CD4-positive, alpha-beta T cell treated with Interferon gamma for 1 hour (primary cell): ENCODE results near the gene UCHL1.

ENCODE experiments used
- DNase-seq: peaks from one replicate; pipeline ENCODE4 v3.0.0-alpha.2; 2020

The UCHL1 gene

DNA sequence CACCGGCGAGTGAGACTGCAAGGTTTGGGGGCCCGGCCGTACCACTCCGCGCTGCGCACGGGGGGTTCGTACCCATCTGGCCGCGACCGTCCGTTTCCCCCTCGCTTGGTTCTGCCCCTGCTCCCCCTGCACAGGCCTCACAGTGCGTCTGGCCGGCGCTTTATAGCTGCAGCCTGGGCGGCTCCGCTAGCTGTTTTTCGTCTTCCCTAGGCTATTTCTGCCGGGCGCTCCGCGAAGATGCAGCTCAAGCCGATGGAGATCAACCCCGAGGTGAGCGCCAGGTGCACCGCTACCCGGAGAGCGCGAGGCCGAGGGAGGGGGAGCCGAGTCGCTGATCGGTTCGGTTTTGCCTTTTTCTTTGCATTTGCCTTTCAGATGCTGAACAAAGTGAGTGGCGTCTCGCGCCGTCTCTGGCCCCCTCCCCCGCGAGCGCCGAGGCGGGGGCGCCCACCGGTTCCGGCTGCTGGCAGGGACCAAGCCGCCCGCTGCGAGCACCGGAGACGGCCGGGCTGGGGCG, at the start of gene UCHL1:
TSS of gene UCHL1 (plus strand) at position 189 of the 517 bp plus-strand sequence. CDS start at position 238, 49 bp downstream.
- DNase-seq: no peak

DNA sequence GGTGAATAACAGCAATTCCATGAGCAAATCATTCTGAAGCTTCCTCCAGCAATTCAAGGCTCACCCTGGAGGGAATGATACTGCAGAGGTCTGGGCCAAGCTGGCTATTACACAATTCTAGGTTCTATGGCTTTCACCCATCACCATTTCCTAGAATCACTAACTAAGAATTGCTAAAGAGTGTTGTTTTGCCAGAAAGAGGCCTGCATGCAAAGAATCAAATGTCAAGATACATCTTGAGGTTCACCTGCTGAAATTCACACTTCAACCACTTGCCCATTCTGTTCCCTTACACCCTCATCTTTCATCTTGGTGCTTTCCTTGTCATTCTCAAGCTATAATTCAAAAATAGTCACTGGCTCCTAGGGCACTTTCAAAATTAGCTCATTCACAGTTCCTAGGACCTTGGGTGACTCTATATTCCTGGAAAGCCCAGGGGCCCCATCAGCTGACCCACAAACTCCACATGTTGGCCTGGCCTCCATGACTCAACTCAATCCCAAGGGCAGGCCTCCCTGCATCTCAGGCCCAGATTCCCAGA, 49.4 kb upstream of the UCHL1 start:
- no peak for DNase-seq

DNA sequence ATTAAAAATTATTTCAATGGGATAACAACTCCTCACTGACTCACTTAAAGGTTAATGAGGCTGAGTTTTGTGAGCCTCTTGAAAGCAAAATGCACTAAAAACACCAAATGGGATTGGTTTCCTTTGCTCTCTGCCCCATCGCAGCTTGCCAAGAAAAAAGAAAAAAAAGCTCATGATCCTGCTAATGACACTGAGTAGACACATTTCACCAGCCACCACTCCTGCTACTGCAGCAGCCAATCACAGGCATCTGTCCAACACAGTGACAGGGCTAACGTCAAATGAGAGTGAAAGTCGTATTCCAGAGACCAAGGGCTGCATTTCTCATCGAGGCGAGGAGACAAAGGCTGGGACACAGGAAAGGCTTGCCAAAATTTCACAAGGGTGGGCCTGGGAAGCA, 47.5 kb upstream of the UCHL1 start:
- DNase-seq: no peak

DNA sequence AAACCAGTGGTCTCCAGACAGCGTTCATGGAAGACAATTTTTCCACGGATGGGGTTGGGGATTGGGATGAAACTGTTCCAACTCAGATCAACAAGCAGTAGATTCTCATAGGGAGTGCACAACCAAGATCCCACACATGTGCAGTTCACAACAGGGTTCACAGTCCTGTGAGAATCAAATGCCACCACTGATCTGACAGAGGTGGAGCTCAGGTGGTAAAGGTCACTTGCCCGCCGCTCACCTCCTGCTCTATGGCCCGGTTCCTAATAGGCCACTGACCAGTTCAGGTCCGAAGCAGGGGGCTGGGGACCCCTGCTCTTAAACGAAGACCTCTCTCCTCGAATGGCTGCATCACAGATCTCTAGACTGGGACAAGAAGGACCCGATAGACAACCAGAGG, 46.8 kb upstream of the UCHL1 start:
- DNase-seq: no peak

DNA sequence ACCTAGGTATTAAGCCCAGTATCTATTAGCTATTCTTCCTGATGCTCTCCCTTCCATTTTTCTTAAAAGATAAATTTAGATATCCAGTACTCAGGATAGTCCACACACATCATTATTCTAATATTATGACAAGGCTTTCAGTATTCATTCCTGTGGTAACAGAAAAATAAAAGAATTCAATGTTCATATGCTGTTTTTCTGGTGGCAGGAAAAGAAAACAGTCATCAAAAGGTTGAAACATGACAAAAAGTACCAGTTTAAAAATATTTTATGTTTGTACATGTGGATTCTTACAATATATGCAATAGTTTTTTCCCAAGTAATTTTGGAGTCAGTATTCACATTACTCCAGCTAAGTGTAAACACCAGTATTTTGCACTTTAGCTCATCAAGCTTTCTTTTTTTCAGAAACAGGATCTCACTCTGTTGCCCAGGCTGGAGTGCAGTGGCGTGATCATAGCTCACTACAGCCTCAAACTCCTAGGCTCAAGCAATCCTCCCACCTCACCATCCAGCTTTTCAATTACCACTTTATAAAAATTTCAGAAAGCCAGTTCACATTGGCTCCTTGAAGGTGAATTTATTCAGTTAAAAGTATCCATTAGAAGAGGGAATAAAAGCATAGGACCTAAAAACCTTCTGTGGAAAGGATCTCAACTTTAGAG, 44.6 kb upstream of the UCHL1 start:
- no peak for DNase-seq

DNA sequence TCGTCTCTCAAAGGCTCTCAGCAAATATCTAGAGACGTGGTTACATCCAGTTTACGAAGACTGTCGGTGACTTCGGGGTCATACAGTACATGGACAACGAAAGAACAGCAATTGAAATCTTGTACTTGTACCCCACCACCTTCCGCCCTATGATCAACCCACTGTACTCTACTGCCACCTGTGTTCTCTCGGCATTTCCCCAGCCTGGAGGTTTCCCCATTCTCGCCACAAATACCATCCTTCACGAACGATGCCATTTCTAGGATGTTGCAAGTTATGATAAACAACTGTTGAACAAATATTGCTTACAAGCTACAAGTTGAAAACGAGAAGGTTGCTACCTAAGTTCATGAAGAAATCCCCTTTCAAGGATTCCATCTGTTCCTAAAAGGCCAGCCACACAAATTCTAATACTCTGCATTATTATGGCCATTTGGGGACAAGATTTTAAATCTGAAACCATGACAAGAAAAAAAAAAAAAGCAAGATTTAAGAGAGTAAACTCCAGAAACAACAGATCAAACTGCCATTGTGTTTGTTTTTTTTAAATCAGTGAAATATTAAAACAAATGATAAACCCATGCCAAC, 44.0 kb upstream of the UCHL1 start:
- no peak for DNase-seq

DNA sequence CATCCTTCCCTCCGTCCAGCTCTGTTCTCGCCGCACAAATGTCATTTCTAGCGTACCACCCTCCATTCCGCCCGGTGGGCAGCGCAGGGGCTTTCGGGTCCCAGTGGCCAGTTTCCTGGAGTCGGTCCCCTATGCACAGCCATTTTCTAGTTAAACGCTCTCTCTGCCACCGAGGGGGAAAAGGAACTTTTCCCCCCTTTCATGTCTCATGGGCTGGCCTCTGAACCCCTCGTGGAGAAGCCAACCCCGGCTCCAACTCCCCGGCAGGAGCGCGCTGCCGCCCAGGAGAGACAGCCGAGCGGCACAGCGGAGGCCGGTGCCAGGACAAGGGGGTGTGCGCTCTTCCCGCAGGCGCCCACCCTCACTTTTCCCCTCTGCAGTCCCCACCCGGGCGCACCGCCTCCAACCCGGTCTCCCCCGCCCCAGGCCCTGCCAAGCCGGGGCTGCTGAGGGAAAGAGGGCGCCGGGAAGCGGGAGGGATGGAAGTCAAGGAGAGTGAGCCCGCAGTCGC, 43.0 kb upstream of the UCHL1 start:
- DNase-seq: no peak

DNA sequence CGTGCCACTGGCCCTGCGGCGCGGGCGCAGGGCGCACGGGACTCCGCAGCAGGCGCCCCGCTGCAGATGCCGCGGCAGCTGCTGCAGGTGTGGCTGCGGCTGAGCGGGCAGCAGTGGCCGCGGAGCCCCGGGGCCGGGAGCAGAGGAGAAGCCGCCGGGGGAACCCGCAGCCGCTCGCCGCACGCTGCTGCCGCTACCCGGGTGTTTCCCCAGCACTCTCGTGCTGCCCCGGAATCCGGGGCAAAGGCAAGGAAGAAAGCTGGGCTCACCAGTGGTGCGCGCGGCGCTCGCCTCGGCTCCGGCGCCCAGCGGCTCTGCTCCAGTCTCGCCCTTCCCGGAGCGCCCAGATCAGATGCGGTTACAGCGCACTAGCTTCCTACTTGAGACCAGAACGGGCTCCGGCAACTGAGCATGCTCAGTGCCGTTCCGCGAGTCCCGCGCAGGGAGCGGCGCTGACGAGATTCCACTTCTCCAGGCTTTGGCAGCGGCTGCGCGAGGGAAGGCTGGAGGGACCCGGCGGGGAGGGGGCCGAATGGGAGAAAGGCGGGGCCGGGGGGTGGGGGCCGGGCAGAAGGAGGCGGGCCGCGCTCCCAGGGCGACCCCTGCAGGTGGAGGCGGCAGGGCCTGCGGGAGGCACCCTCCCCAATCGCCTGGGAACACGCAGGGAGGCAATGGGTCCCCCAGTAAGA, 42.4 kb upstream of the UCHL1 start, which contains the start of gene APBB2:
TSS of gene APBB2 (minus strand) at position 407 of the 689 bp plus-strand sequence. CDS start 181,288 bp downstream, outside the sequence.
- DNase-seq: peak; percentile 28

DNA sequence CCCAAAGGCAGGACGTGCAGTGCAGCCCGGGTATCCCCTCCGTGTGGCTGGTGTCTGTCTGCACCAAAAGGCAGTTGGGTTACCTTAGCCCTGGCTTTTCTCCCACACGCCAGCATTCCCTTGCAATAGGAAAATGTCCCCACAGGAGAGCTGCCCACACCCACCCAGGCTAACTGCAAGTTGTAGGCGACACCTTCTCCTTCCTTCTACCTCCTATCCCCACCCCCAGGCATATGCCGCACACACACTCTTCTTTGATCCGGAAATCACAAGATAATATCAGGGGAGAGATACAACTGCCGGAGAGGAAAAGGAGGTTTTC, 41.9 kb upstream of the UCHL1 start:
- no peak for DNase-seq

DNA sequence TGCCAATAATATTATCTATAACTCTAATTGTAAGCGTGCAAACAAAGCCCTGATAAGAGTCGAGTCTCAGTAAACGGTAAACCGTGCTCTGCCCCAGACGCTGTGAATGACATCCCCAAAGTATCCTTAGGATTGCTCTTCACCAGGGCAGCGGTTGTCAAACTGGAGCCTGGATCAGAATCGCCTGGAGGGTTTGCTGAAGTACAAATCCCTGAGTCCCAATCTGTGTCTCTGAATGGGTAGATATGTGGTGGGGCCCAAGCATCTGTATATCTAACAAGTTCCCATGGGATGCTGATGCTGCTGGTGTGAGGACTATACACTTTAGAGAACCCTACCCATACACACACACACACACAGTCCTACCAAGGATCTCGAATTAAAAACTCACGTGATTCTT, 41.6 kb upstream of the UCHL1 start:
- DNase-seq: no peak

DNA sequence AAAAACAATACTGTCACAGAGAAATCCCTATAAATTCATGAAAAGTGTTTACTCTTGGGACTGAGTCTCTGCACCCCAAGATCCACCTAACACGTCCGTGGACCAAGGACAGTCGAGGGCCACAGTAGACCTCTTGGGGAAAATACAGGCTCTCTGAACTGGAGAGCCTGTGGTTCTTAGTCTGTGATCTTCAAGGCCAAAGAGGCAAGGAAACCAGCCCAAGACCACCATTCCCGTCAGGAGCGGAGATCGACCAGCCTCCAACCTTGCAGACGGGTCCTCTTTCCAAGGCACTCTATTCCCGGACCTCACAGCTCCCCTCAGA, 40.8 kb upstream of the UCHL1 start:
- DNase-seq: no peak

DNA sequence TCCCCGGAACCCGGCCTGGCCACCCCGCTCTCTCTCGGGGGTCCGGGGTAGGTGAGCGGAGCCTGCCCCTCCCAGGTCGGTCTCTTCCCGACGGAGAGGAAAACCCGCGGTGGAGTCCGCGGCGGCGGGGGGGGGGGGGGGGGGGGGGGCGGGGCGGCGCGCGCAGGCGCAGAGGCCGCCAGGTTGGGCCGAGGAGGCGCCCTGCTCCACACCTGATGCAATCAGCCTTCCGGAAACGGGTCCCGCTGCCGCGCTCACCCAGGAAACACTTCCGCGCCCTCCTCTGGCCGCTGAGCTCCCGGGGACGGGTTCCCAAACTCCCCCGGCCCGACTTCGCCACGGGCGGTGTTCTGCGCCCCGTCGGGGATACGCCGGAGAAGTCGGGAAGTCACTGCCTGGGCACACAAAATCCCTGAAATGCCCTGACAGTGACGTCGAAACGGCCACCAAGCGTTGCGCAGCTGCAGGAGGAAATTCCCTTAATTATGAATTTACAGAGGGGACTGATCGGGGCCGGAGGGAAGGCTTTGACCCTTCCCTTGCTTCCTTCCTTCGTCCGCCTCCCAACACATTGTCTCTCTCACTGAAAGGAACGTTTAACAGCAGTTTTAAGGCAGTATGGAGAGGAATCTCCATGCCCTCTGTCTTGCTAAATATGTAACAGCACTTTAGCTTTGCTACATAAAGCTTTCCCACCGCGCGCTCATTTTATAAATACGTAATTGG, 40.3 kb upstream of the UCHL1 start:
- peak; percentile 19 for DNase-seq

DNA sequence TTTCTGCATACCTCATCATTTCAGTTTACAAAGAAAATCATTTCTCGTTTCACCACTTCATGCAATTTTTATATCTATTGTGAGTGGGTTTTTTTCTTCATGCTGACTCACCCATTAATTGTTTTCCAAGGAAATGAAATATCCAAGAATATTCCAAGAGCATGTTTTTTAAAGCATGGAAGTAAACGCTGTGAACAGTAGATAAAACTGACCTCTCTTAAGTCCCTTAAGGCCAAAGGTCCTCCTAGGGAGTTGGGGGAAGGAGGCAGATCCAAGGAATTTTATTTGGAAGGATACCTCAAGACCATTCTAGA, 39.8 kb upstream of the UCHL1 start:
- no peak for DNase-seq

DNA sequence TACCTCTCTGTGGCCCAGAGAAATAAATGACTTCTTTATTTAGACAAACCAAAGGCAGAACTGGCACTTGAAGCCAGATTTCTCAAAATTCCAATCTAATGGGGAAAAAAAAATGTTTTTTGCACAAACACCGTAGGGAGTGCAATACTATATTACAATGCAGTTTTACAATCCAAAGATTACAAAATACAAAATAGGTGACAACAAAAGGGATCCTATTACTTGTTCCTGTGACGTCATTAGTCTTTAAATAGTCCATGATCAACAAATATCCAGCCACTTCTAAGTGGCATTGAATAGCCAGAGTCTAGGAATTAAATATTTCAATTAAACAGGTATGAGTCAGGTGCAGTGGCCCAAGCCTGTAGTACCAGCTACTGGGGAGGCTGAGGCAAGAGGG, 39.4 kb upstream of the UCHL1 start:
- DNase-seq: no peak

DNA sequence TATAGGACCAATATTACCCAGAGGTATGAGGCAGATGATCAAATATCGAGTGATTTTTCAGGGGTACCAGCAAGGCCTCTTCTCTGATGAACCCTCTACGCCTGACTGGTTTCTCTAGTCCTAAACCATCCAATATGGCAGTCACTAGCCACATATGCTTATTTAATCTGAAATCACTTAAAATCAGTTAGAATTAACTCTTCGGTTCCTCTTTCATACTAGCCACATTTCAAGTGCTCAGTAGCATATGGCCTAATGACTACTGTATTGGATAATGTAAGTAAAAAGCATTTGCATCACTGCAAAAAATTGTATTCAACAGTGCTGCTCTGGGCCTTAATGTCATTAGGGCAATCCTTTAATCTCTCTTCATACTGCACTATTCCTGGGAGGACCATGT, 38.0 kb upstream of the UCHL1 start:
- DNase-seq: no peak

DNA sequence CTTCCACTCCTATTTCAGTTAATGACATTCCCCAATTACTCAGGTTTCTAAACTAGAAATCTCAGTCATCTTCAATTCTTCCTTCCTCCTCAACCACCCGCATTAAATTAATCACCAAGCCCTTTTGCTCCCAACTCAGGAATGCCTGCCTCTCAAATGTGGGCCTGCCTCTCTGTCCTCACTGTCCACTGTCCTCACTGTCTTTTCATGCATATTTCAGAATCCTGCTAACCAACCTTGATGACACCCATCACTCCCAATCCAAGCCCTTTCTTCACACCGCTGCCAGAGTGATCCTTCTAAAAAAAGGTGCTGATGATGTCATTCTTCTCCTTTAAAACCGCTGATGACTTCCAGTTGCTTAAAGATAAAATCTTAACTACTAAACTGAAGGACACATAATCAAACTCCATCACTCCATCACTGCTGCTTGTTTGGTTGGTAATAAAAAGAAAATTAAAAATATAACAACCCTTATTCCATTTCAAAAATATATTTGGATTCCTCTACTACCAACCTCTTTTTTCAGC, 37.2 kb upstream of the UCHL1 start:
- no peak for DNase-seq

DNA sequence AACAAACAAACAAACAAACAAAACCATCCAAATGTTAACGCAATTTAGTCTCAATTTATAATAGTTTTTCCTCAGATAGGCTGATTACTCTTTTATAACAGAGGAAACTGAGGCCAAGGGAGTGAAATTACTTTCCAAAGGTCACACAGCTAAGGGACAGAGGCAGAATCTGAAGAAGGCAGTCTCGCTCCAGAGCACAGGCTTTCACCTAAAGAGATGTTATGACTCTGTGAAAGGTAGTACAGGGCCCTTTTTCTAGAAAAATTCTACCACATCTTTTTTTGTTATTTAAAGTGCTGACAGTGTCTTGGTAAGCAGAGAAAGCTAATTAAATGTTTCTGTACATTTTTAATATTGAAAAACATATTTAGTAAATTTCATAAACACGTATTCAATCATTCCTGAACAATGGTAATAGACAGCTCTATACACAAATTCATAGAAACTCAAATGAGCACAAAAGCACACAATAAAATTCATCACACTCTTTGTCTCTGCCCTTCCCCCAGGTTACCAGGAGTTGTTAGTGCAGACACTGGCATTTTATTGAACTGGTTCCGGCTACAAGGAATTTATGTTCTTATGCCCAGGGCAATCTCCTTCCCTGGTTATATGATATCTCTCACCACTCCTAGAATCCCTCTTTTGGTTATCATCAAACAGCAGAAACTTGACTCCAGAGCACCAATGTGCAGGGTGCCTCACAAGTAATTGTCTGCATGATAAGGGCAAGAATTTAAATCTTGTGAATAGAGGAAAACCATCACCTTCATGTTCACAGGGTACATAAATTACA, 34.7 kb upstream of the UCHL1 start:
- no peak for DNase-seq

DNA sequence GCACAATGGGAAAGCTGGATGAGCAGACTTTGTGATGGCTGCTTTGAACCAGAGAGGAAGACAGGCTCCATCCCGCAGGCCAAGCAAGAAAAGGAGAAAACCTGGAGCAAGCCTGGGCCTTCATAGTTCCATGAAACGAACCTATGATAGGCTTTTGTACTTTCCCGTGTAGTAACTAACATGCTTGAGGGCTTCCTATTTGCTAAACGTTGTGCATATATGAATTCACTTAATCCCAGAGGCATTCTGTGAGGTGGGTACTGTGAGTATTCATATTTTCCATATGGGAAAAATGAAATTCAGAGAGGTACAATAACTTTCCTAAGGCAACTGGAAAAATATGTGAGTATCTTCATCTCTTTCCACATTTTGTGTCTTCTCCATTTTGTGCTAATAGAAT, 28.8 kb upstream of the UCHL1 start:
- no peak for DNase-seq

DNA sequence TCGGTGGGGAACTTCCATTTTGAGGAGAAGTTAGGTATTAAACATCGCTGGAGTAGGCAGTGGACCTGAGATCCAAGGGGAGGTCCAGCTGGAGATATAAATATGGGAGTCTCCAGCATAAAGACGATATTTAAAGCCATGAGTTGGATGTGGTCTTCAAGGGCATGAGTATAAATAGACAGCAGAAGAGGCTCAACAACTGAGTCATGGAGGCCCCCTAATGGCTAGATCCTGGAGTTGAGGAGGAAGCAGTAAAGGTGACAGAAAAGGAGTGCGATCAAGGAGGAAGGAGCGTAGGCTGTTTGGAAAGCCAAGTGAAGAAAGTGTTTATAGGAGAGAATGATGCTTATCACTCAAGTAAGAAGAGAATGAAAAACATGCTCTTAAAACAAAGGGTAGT, 24.3 kb upstream of the UCHL1 start:
- no peak for DNase-seq

DNA sequence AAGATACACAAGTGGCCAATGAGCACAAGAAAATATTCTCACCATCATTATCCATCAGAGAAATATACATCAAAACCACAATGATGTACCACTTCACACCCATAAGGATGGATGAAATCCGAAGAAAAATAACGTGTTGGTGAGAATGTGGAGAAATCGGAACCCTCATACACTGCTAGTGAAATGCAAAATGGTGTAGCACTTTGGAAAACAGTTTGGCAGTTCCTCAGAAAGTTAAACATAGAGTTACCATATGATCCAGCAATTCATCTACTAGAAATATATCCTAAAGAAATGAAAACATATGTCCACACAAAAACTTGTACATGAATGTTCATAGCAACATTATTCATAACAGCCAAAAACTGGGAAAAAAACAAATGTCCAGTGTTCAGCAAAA, 23.9 kb upstream of the UCHL1 start:
- no peak for DNase-seq

DNA sequence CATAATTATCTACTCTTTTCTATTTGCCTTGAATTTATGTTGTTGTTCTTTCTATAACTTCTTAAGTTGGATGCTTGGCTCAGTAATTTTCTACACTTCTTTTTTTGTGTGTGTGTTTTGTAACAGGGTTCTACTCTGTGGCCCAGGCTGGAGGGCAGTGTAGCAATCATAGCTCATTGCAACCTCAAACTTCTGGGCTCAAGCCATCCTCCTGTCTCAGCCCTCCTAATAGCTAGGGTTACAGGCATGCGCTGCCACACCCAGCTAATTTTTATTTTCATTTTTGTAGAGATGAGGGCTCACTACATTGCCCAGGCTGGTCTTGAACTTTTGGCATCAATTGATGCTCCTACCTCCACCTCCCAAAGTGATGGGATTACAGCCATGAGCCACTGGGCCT, 20.7 kb upstream of the UCHL1 start:
- DNase-seq: no peak

DNA sequence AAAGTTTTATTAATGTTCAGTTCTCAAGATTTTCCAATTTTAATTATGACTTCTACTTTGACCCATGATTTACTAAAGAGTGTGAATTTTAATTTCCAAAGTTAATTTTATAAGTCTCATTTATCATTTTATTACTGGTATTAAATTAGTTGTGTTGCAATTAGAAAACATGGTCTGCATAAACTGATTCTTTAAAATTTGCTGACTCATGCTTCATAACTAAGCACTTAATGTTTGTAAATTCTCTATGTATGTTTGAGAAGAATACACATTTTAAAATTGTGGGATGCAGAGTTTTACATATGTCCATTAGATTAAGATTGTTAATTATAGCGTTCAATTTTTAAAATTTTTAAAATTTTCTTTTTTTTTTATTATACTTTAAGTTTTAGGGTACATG, 20.2 kb upstream of the UCHL1 start:
- DNase-seq: no peak
